HCEC 1CT (cell line): ENCODE data around the gene NPAS3.
"Not testable (repeated sequence)": the region's sequence is repeated elsewhere in the genome, so short reads cannot be mapped to it uniquely, and the experiment has no call there.

Experiments used
- DNase-seq: peaks from one replicate; pipeline ENCODE4 v3.0.0-alpha.2; 2017

NPAS3 gene

DNA sequence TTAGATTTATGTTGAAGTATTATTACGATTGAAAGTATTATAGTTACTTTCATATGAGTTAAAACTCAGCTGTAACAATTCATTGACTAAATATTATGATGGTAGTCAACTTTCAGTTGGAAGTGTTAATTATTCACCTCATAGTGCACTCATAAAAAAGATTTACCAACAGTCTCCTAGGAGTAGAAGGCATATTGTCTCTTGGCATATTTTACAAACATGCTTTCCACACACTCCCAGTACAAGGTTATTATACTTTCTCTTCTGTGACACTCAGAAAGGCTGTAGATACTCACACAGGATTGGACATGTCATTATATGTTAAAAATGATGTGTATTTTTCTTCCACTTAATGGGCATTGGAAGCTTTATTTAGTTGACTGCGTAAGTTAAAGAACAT lies 147.1 kb downstream of the NPAS3 start:
- no peak for DNase-seq

- not testable (repeated sequence) for DNase-seq
Observed at GRCh38 chr14:33088274-33088673, 149.6 kb downstream of the NPAS3 start.

- no peak for DNase-seq
Observed at GRCh38 chr14:33098016-33098415, 159.3 kb downstream of the NPAS3 start.

GRCh38 chr14:33103489-33103888 lies 164.8 kb downstream of the NPAS3 start:
- DNase-seq = no peak

DNA sequence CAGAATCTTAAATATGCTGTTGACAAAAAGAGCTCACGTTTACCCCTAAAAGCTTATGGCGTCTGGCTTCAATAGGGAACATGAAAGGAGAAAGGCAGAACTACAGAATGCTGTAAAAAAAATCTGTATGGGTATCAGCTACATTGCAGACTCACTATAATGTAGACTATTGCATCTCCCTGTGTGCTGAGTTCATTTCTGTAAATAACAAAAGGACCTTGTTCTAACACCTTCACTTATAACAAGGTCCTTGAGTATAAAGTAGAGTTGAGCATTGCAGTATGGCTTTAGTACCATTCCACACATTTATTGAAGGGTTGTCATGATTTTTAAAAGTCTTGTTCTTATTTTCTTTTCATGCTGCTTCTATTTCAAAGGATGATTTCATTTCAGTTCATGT lies 165.3 kb downstream of the NPAS3 start:
- DNase-seq = no peak

- no peak for DNase-seq
Observed at GRCh38 chr14:33110737-33111443, 172.2 kb downstream of the NPAS3 start.

DNA sequence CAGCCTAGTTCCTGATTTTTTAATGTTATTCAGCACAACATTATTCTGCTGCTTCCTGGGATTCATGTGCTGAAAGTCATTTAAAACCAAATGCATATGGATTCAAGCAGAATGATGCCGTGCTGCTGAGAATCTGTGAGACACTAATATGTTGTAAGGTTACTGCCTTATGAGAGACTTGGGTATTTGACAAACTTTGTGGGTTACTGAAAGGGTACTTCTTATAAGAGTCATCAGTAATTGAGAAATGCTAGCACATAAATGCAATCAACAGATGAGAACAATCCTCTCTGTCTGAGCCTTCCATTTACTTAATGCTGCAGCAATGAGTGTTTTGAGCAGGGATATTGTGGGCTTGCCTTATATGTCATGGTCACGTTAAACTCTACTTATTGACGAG lies 175.7 kb downstream of the NPAS3 start:
- peak; percentile 24 for DNase-seq

DNA sequence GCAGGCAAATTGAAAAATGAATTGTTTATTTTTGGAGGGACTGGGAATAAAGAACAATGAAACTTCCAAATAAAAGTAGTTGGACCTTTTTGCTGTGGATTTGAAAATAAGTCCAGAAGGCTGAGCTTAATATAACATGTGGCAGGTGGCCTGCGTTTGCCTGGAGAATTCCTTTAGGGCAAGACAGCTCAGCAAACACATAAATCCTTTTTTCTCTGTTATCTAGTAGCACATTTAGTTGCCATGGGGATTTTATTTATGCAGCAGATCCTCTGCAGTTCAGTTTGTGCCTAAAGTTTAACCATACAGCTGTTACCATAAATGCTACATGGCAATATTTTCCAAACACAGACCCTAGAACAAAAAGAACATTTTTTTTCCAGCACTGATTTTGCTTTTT lies 180.0 kb downstream of the NPAS3 start:
- DNase-seq = no peak

DNA sequence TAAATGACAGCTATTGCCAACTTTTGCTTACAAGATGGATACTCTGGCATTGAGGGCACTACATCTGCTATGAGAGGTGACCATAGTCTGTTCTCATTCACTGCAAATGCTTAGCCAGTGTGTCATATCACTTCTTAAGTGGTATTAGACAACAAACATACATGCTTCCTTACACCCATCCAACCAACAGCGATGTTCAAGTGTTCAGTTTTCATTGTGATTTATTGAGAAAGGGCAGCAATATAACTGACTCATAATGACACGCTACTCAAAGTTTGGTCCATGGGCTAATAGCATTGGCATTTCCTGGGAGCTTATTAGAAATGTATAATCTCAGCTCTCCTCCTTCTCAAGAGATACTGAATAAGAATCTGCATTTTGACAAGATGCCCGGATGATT lies 181.7 kb downstream of the NPAS3 start:
- peak; percentile 92 for DNase-seq

GRCh38 chr14:33120966-33121365 lies 182.3 kb downstream of the NPAS3 start:
- peak; percentile 71 for DNase-seq

DNA sequence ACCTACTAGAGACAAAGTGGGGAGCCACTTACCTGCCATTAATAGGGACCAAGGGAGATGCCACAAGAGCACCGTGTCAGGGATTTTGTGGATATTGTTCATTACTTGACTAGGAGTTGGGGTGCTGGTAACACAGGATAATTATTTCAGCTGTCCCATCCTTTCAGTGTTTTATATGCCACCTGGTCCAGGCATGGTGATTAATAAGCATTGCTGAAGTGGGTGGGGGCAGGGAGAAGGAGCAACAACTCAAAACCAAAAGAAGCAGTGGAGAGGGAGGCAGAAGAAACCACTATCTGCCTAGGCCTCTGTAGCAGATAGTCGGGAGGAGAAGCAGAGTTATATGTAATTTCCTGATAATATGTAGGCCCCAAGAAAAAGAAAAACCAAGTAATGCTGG lies 184.6 kb downstream of the NPAS3 start:
- no peak for DNase-seq

GRCh38 chr14:33126433-33126832 lies 187.8 kb downstream of the NPAS3 start:
- no peak for DNase-seq

DNA sequence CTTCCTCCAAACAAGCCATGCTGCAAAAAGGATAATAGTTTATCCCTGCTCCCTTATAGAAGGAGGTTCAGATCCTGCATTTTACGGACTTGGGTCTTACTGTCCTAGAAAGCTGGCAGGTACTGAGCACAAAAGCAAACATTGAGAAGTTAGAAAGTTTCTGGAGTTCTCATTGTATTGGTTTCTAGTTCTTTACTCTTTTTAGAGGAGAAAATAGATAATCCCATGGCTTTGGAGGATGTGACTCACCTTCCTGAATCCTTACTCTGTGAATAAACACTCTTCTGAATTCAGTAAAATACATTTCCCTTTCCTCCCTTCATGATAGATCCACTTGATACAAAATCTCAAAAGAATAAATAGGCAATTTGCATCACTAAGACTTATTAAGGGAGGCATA lies 188.9 kb downstream of the NPAS3 start:
- peak; percentile 36 for DNase-seq

- no peak for DNase-seq
Observed at GRCh38 chr14:33131801-33132200, 193.1 kb downstream of the NPAS3 start.

DNA sequence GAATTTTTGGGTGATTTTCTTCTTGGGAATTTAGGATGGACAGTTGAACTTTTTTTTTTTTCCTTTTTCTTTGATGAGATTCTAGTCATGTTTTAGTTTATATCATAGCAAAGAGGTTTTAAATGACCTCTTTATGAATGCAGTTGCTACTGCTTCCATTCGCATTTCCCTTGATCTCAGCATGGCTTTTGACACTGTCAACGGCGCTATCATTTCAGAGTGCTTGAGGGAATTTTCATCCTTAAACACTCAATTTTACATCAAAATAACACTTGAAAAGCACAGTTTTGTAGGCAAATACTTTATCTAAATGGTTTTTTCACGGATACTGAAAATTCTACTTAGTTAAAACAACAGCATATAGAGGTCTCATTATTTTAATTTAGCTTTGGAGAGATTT lies 195.5 kb downstream of the NPAS3 start:
- DNase-seq = no peak

DNA sequence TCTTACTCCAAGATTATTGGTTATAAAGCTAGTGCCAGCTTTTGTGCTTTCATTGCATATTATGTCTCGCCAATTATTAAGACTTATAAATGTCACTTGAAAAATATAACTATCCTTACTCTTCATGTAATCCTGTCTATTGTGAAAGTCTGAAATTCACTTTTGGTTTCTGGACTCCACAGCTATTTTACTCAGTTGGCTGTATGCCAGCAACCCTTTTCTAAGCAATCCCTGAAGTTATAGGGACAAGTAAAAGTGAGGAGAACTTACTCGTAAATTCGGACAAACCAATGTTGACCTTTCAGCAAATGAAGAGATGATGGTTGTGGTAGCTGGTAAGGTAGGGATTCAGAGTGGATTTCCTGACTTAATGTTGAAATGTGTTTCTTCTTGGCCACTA lies 196.3 kb downstream of the NPAS3 start:
- DNase-seq = no peak

GRCh38 chr14:33150666-33151428 lies 212.2 kb downstream of the NPAS3 start:
- DNase-seq = no peak

GRCh38 chr14:33163109-33163508 lies 224.4 kb downstream of the NPAS3 start:
- DNase-seq = no peak

DNA sequence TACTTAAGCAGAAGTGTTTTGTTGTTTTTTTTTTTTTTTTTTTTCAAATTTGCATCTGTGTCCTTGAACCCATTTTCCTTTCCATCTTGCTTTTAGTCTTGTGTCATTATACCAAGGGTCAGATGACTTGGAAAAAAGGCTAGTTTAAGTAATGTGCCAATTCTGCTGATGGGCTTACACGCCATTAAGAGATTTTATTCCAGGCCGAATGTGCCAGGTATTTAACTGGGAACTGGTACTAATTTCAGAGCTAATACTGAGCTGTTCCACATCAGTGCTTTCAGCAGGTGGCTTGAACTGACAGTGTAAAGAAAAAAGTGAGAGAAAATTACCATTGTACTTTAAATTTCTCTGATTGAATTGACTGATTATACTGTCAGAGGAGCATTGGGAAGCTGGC lies 224.9 kb downstream of the NPAS3 start:
- DNase-seq = no peak

DNA sequence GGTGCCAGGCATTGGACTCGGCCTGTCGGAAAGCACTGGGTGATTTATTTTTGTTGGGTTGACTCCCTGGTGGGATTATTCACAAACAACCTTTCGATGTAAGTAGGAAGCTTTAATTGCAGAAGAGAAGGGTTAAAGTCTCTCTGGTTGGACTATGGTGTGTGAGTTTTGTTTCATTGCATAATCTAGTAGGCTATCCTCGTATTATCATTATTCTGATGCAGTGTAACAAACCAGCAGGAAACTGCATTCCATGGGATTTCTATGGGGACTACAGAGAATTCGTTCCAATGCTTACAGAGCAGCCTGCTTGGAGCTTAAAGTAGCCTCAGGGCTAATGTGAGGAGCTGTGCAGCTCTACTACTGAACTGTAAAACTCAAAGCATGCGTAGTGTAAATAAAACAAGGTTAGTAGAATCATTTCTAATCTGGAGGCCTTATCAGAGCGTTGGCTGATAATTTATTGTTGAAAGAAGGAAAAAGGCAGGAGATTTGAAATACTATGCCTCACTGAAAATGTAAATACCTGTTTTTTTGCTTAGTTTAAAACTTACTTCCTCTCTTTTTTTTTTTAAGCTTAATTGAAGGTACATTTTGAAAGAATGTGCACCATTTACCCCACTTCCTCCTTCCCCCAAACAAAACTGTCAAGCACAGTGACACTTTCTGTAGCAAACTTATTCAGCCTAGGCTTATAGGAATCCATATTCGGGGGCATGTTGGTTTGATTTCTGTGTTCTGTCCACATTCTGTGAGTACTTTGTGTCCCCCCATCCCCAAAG lies 226.7 kb downstream of the NPAS3 start:
- no peak for DNase-seq

DNA sequence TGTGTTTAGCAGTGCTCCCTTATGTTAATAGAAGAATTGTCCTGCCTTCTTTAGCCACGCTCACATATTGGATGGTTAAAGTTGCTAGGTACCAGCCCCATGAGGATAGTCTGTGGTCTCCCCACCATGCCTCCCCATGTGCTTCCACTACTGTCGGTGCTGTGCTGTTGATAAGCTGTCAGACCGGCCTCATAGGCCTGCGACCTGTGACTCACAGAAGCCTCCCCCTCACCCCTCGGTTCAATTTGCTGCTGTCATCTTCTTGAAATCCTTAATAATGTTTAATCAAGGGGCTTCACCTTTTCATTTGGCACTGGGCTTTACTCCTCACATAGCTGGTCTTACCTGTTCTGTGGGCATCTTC lies 227.2 kb downstream of the NPAS3 start:
- no peak for DNase-seq

- DNase-seq = no peak
Observed at GRCh38 chr14:33175951-33176350, 237.3 kb downstream of the NPAS3 start.

- DNase-seq = no peak
Observed at GRCh38 chr14:33184587-33184986, 245.9 kb downstream of the NPAS3 start.

DNA sequence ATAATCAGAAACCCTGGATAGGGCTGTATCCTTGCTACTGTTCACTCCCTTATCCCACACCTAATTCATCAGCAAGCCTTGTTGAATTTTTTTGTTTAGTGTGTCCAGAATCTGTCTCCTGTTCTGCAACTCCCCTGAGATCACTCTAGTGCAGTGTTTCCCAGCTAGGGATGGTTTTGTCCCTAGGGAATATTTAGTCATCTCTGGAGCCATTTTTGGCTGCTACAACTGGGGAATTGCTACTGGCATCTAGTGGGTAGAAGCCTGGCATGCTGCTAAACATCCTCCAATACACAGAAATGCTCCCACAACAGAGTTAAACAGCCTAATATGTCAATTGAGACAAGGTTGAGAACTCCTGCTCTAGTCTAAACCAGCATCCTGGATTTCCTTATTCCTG lies 248.0 kb downstream of the NPAS3 start:
- DNase-seq = no peak
